GM21360 (cell line): Measurements from ENCODE around the gene ATAD2B.
A peak's percentile ranks its signal among the peaks of the same experiment; 100 is the strongest.

ENCODE experiments used
- ATAC-seq: cut with Tn5 transposase; IDR thresholded peaks from one replicate; pipeline ENCODE4 v1.9.1; 2021; ENCODE audit warnings: mild to moderate bottlenecking, moderate library complexity; ENCODE audit not compliant: unreplicated experiment

ATAD2B gene

DNA sequence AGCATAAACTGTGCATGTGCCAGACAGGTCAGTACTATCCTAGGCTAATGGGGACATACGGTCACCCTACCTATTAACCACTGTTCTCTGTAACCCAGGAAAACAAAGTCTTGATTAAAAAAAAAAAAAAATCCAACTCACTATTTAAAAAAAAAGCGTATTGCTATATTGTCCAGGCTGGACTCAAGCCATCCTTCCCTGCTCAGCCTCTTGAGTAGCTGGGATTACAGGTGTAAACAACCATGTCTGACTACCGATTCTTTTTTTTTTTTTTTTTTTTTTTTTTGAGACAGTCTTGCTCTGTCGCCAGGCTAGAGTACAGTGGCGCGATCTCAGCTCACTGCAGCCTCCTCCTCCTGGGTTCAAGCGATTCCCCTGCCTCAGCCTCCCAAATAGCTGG is 11.6 kb downstream of the ATAD2B start:
- ATAC-seq, result no peak

DNA sequence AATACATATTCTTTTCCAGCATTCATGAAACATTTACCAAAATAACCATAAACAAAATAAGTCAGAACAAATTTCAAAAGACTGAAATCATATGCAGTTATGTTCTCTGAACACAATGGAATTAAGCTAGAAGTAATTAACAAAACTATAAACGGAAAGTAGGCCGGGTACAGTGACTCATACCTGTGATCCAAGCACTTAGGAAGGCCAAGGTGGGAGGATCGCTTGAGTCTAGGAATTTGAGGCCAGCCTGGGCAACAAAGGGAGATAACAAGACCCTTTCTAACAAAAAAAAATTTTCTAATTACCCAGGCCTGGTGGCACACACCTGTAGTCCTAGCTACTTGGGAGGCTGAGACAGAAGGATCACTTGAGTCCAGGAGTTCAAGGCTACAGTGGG is 14.9 kb downstream of the ATAD2B start:
- ATAC-seq, result no peak

DNA sequence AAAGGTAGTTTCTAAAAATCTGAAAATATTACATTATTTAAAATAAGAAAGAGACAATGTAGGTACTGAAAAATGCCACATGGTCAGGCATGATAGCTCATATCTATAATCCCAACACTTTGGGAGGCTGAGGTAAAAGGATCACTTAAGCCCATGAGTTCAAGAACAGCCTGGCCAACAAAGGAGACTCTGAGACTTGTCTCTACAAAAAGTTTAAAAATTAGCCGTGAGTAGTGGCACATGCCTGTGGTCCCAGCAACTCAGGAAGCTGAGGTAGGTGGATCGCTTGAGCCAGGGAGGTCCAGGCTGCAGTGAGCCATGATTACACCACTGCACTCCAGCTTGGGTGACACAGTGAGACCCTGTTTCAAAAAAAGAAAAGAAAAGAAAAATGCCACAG is 21.8 kb downstream of the ATAD2B start:
- no peak for ATAC-seq

DNA sequence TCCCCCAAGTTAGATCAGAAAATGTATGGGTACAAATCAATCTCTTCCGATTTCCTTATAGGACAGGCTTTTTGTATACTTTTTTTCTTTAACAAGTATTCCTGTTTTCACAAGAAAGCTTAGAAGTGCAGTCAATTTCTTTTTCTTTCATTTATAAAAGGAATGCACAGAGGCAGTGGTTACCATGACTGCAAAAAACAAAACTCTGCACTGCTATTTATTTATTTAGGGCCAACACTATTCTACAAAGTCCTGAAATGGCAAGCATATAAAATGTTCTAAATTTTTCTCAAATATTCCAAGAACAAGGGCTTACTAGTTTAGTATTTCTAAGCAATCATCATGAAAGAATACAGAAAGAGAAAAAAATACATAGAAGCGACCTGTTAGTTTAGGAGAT is 22.2 kb downstream of the ATAD2B start:
- no peak for ATAC-seq

DNA sequence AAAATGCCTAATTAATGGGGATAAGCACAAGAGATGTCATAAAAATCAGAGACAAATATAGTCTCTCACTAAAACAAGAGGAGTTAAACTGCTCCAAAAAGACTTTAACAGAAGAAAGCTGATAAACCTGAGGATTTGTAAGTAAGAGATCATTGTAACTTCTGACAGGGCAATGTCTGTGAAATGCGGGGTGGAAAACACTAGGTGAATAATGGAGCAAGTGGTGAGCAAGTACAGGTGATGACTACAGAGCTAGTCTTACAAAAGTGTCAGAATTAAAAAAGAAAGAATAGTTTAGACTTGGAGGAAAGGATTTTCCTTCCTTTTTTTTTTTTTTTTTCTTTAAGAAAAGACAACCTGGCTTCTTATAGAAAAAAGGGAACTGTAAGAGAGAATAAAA is 22.7 kb downstream of the ATAD2B start:
- ATAC-seq, result no peak

DNA sequence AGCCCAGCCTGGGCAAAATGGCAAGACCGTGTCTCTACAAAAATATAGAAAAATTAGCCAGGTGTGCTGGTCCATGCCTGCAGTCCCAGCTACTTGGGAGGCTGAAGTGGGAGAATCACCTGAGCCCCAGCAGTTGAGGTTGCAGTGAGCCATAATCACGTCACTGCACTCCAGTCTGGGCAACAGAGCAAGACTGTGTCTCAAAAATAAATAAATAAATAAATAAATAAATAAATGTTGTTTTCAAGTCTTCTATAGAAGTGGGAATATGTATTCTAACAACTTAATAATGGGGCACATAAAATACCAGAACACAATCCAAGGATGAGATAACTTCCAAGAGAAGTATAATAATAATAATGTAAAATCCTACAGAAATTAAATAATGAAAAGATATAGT is 23.9 kb downstream of the ATAD2B start:
- no peak for ATAC-seq

DNA sequence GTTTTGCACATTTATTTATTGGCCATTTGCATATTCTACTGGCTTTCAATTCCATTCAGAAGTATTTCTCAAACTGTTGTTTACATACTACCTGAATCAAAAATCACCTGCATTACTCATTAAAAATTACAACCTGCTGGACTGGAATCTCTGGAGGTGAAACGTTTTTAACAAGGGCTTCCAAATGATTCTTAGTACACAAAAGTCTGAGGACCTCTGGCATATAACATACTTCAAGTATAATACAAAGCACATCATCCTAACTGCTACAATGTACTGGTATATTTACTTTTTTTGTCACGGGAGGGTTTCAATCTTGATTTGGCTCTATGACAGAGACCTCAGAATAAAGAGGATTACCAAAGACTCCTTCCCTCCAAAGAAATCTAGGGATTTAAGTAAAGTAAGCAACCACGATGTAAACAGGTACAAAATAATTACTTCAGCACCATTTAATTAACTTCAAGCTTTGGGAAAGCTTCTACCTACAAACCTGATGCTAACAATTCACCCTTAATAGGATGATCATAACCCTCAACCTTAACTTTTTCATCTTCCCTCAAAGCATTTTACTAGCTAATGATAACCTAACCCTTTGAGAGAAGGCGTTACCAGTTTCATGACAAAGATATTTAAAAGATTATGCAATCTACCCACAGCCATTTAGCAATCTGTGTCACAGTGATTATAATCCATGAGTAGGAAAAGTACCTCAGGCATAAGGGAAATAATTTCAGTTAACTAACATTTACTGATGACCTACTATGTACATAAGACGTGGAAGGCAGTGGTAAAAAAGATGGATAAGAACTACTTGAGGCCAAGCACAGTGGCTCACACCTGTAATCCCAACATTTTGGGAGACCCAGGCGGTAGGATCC is 24.7 kb downstream of the ATAD2B start:
- no peak for ATAC-seq

DNA sequence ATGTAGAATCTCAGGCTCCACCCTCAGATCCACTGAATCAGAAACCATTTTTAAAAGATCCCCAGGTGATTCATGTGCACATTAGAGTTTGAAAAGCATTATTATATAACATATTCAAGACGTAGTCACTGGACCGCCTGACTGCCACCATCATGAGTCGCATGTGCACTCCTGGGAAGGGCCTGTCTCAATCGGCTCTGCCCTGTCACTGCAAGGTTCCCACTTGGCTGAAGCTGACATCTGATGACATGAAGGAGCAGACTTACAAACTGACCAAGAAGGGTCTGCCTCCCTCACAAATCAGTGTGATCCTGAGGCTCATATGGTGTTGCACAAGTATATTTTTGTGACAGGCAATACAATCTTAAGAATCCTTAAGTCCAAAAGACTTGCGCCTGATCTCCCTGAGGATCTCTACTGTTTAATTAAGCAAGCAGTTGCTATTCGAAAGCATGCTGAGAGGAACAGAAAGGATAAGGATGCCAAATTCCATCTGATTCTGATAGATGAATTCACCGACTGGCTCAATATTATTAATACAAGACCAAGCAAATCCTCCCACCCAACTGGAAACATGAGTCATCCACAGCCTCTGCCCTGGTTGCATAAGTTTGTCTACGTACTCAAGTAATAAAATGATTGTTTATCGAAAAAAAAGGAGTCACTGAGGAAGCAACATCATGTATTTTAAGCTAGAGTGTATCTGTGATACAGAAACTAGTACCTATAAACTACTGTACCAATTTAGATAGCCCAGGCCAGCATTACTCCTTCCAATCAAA is 26.2 kb downstream of the ATAD2B start:
- ATAC-seq, result no peak

DNA sequence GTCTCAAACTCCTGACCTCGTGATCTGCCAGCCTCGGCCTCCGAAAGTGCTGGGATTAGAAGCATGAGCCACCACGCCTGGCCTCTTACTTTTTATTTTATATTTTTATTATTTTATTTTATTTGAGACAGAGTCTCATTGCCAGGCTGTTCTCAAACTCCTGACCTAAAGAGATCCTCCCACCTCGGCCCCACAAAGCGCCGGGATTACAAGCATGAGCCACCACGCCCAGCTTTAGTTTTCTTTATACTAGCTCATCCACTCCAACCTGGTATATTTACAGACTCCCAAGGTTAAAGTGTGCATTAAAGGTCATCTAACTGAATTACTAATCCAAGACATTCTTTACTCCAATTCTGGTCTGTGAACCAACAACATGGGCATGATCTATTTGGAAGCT is 26.8 kb downstream of the ATAD2B start:
- no peak for ATAC-seq

DNA sequence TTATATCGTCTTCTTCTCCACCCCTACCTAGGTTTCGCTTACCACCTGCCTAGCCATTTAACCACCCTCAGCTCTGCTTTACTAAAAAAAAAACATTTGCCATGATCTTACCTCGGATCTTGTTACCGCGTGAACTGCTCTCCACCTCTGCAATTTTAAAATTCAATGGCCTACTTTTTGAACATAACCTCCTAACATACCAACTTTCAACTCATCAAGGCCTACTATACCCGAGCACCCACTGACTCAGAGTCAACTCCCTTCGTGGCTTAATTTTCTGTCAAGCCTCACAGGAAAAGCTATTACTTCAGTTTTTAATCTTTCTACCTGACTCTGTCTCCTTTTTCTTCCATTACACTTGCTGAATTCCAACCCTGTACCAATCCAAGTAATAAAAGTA is 55.7 kb downstream of the ATAD2B start:
- no peak for ATAC-seq

DNA sequence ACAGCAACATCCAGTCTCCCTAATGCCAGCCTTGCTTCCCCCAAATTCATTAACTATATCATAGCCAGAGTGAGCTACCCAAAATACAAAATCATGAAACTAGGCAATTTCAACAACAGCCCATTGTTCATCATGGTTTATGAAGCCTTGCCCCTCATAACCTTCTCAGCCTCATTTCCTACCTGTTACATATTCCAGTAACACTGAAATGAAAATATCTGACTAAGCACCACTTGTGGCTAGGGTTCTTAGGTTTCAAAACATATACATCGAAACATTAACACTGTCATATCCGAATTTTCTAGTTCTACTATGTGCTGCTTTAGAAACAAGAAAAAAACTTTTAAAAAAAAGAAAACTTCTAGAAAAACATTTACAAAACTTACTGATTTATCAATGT is 59.5 kb downstream of the ATAD2B start:
- no peak for ATAC-seq

DNA sequence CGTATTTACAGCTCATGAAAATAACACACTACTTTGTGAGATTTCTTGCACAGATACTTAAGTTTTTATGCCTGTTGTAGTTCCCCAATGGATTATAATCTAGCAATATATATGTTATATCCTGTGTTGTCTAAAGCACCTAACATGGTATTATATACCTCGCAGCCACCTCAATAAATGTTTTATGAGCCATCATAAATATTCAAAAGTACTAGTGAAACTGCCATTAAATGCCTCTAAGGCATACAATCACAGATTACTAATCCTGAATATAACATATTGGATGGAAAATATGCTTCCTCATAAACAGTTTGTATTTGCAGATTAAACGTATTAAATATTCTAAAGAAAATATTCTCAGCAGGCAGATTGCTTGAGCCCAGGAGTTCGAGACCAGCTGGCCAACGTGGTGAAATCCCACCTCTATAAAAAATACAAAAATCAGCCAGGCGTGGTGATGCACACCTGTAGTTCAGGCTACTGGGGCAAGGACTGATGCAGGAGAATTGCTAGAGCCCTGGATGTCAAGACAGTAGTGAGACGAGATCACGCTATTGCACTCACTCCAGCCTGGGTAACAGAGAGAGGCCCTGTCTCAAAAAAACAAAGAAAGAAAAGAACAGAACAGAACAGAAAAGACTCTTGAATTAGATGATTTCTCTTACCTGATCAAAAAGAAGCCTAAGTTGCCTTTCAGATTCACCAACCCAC is 64.1 kb downstream of the ATAD2B start:
- no peak for ATAC-seq

DNA sequence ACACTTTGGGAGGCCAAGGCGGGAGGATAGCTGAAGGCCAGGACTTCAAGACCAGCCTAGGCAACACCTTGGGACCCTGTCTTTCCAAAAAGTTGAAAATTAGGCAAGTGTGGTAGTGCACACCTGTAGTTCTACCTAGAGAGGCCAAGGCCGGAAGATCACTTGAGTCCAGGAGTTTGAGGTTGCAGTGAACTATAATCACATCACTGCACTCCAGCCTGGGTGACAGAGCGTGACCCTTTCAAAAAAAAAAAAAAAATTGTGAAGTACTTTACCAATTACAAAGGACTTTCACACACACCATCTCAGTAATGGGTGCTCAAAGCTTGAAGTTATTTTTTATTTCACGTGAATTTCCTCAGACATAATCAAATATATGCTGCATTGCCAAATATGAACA is 65.0 kb downstream of the ATAD2B start:
- no peak for ATAC-seq

DNA sequence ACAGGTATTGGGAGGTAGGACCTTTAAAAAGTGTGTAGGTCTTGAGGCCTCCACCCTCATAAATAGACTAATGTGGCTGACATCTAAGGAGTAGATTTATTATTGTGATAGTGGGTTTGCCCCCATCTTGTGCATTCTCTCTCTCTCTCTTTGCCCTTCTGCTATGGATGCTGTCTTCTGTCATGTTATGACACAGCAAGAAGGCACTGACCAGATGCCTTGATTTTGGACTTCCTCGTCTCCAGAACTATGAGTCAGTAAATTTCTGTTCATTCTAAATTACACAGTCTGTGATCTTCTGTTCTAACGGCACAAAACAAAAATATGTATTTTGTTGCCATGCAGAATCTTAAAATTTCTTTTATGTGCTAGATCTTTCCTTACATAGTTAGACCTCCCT is 66.9 kb downstream of the ATAD2B start:
- no peak for ATAC-seq

DNA sequence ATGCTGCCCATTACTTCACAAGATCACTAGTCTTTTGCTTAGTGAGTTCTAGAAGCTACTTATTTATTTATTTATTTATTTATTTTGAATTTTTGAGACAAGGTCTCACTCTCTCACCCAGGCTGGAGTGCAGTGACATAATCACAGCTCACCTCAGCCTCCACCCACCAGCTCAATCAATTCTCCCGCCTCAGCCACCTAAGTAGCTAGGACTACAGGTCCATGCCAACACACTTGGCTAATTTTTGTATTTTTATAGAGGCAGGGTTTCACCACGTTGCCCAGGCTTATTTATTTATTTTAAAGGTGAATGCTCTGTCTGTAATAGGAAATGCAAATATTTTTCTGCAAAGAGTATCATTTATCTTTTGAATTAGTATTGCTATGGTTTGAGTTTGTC is 67.7 kb downstream of the ATAD2B start:
- no peak for ATAC-seq

DNA sequence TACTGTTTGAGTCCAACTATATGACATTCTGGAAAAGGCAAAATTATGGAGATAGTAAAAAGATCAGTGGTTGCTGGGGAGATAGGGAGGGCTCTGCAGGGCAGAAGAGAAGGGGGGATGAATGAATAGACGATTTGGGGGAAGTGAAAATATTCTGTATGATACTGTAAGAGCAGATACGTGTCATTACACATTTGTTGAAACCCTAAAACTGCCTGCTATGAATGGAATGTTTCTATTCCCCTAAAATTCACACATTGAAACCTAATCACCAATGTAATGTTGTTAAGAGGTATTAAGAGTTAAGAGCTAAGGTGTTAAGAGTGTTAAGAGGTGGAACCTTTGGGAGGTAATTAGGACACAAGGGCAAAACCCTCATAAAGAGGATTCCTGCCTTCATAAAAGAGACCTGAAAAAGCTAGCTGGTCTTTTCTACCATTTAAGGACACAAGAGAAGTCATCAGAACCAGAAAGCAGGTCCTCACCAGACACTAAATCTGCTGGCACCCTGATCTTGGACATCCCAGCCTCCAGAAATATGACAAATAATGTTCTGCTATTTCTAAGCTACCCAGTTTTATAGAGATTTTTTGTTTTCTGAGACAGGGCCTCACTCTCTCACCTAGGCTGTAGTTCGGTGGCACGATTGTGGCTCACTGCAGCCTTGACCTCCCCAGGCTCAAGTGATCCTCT is 76.2 kb downstream of the ATAD2B start:
- peak; percentile 88 for ATAC-seq

DNA sequence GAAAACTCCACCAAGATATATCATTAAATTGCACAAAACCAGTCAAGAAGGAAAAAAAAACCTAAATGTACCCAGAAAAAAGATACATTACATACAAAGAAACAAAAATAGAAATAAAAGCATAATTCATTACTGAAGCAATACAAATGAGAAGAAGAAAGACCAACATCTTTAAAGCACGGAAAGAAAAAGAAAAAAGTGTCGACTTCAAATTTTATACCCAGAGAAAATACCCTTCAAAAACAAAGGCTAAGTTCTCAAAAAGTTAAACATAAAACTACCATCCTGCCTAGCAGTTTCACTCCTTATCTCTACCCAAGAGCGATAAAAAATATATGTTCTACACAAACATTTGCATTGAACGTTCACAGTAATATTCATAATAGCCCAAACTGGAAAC is 82.0 kb downstream of the ATAD2B start:
- ATAC-seq, result no peak

DNA sequence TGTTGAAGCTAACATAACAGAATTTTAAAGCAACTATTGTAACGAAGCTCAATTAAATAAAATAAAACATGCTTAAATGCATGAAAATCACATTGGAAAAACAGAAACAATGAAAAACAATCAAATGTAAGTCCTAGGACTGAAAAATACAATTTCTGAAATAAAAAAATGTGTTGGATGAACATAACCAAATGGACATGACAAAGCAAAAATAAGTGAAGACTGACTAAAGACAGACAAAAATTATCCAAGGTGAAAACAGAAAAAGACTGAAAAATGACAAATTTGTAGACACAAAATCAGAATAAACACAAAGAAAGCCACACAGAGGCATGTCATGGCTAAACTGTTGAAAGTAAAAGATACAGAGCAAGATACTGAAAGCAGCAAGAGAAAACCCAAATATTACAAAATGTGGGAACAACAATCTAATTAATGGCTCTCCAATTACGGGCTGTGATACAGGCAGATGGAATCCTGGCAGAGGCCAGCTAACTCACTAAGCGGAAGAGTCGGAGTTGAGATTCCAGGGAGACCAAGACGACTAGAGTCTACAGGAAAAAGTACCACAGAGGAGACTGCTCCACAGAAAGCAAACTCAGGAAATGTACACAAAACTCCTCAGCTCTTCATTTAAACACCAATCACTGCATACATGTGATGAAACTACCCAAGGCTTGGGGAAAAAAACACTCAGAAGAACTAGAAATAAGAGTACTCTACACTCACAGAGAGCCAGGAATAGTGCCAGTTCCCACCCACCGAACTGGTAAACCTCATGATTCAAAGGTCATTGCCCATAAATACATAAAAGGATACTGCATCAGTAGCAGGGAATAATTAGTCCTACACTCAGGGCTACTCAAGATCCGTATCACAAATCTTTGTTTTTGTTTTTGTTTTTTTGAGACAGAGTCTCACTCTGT is 83.6 kb downstream of the ATAD2B start:
- no peak for ATAC-seq

DNA sequence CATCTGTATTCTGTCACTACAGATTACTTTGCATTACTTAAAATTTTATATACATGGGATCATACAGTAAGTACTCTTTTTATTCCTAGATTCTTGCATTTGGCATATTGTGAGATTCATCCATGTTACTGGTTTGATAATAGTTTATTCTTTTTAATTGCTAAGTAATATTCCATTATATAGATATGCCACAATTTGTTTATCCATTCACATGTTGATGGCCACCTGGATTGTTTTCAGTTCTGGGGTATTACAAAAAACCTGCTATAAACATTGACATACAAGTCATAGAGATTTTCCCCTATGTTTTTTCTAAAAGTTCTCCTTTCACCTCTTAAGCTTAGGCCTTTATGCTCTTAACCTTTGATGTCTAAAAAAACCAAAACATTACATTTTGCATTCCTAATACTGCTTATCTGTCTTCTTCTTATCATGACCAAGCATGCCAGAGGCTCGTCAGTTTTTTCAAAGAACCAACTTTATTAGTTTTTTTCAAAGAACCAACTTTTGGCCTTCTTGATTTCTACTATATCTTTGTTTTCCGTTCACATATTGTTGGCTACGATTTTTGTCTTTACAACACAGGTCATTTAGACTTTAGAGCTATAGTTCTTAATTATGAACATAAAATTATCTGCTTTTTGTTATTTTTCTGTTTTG is 86.9 kb downstream of the ATAD2B start:
- ATAC-seq, result no peak
